Right lobe of liver (tissue), 6 donors: ENCODE measurements around the gene CDON. TPM values are rescaled to one million over a fixed set of nuclear protein-coding genes. Genes with fewer than 3 reads are reported as not detected.

Experiments used
- ATAC-seq, 4 donors: fragments of 200-7000 bp; cut with Tn5 transposase; one replicate each; pipeline ENCODE4 v1.9.1; 2020; ENCODE audit warnings: mild to moderate bottlenecking in 4 of 4, moderate library complexity in 4 of 4
- DNase-seq, 3 donors: peaks; one replicate each; pipeline ENCODE4 v3.0.0-alpha.2; 2020
- H3K27ac ChIP-seq, 3 donors: fragments of 200-600 bp; one replicate each; pipeline ENCODE4 v1.8.0; 2022
- H3K27me3 ChIP-seq, 2 donors: fragments of 200-600 bp; one replicate each; pipeline ENCODE4 v1.8.0; 2022
- H3K36me3 ChIP-seq, 4 donors: fragments of 200-600 bp; sonication (generic) in 1 of 4; one replicate each; pipeline versions ENCODE4 v1.5.1 to v1.8.0; 2017 to 2022; ENCODE audit warnings: control low read depth in 1 of 4
- H3K4me1 ChIP-seq, 4 donors: fragments of 200-600 bp; sonication (generic) in 1 of 4; one replicate each; pipeline versions ENCODE4 v1.5.1 to v1.8.0; 2017 to 2022; ENCODE audit warnings: control low read depth in 1 of 4
- H3K4me3 ChIP-seq, 3 donors: fragments of 200-600 bp; one replicate each; pipeline ENCODE4 v1.8.0; 2022
- H3K9me3 ChIP-seq, 4 donors: fragments of 200-600 bp; sonication (generic) in 1 of 4; one replicate each; pipeline versions ENCODE4 v1.5.1 to v1.8.0; 2017 to 2022; ENCODE audit warnings: control low read depth in 1 of 4
- CTCF ChIP-seq, 4 donors: fragments of 200-600 bp in 3 of 4; fragments of 450-650 bp in 1 of 4; IDR thresholded peaks; one replicate each; pipeline versions ENCODE4 v1.5.1 to v1.8.0; 2016 to 2022; ENCODE audit warnings: antibody characterized with exemption in 4 of 4, mild to moderate bottlenecking in 2 of 4
- POLR2A ChIP-seq: fragments of 450-650 bp; IDR thresholded peaks from one replicate; pipeline ENCODE4 v1.6.1; 2017; ENCODE audit warnings: antibody characterized with exemption, mild to moderate bottlenecking
- WGBS: methylation state at CpG from one replicate; pipeline ENCODE4 v1.1.6; 2018; ENCODE audit warnings: low coverage, low lambda C conversion rate; ENCODE audit not compliant: insufficient coverage; ENCODE audit errors: missing lambda C conversion rate; 5-methylcytosine and 5-hydroxymethylcytosine counted together
- intact Hi-C, 2 donors: fragments of 100-400 bp; cut with DNase I; formaldehyde crosslinking; loops; one replicate each; pipeline versions ENCODE4 v1.11.2 to v1.14.1; 2022
- total RNA-seq, 6 experiments: library from RNA; depleted of rRNA in 2 of 6; stranded (reverse); fragments of >200 nt in 2 of 6; fragmentation: NEBNext Ultra II Directional in 3 of 6; extraction: Animal tissue kit (Norgen Biotek cat#: 25700) in 3 of 6; gene quantifications; one replicate each; pipeline versions ENCODE4 v1.1.0 to v1.2.4, GENCODE V29; 2016 to 2023
- donor health status: DM: no; HTN: yes; CAD: no.
- donor health status: DM: no; HTN: no; CAD: no.
- donor health status: DM: no; HTN: no; CAD: no.
- donor health status: DM: no; HTN: yes; CAD: no.
- donor health status: DM: no; HTN: yes; CAD: no.

Gene CDON
- total RNA-seq, 6 experiments from 2014 or later: 1.8 to 4.1 (median 3.3) TPM

DNA sequence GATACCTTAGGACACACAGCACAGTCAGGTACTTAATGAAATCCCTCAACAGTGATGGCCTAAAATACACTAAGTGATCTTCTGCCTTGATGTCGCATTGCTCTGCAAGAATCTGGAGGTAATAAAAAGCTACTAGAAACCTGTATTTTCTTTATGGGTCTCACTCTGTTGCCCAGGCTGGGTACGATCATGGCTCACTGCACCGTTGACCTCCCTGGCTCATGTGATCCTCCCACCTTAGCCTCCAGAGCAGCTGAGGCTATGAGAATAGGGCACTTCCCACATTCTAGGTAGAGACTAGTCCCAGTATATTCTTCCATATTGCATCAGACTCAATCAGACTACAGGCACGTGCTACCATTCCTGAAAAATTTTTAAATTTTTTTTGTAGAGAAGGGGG is 95.2 kb downstream of the CDON start:
- WGBS: 93% methylated on average over 4 of the region's 4 CpGs
- no peak for DNase-seq
- Histone ChIP-seq H3K4me1 (peaks cover 0 to 5% (median 0%) of the 10 kb centered on the region in 4 donors), H3K27ac (no peak overlapping the region), H3K36me3 (no peaks in the 10 kb centered on the region), H3K27me3 (no peaks in the 10 kb centered on the region), H3K4me3 (no peak overlapping the region), H3K9me3 (no peaks in the 10 kb centered on the region)
- intact Hi-C loops: no loop called here
- no peak for ATAC-seq
- TF ChIP-seq POLR2A (no peak), CTCF (IDR thresholded peaks at IDR 0.05) (no peak)

DNA sequence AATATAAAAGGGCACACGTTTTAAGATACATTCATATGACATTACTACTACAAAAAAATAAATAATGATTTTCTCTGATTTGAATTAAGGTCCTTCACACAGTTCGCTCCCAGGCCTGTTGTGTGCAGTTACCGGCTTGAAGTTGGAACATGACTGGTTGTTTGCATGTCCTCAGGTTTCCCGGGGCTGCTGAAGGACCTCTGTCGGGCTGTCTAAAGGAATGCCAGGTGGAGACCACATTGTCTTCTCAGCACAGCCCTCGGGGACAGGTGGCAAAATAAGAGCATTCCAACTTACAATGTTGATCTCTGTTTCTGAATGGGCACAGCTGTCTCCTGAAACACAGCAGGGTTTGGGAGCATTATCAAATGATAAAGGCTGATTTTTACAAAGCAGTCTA is 101.9 kb downstream of the CDON start:
- no peaks in the 10 kb centered on the region for H3K9me3 ChIP-seq
- no peak overlapping the region for H3K27ac ChIP-seq
- H3K4me3 ChIP-seq: no peak overlapping the region
- ATAC-seq (no peak), DNase-seq (no peak)
- no peaks in the 10 kb centered on the region for H3K4me1 ChIP-seq
- no peaks in the 10 kb centered on the region for H3K36me3 ChIP-seq
- intact Hi-C loops: no loop called here
- WGBS: 84% methylated on average over 6 of the region's 6 CpGs
- TF ChIP-seq CTCF (IDR thresholded peaks at IDR 0.05) (no peak), POLR2A (no peak)
- H3K27me3 ChIP-seq: no peaks in the 10 kb centered on the region

- no peak for DNase-seq
- ATAC-seq: no peak
These were observed 102.7 kb downstream of the CDON start for GRCh38 chr11:125959931-125960330.

GRCh38 chr11:125959511-125959910 is 103.2 kb downstream of the CDON start:
- TF ChIP-seq POLR2A (no peak), CTCF (IDR thresholded peaks at IDR 0.05) (no peak)
- 87% methylated on average over 6 of the region's 6 CpGs for WGBS
- H3K4me1 ChIP-seq: no peaks in the 10 kb centered on the region
- no peaks in the 10 kb centered on the region for H3K36me3 ChIP-seq
- H3K27ac ChIP-seq: no peak overlapping the region
- DNase-seq (no peak), ATAC-seq (no peak)
- no peak overlapping the region for H3K4me3 ChIP-seq
- no peaks in the 10 kb centered on the region for H3K27me3 ChIP-seq
- H3K9me3 ChIP-seq: no peaks in the 10 kb centered on the region
- intact Hi-C loops: no loop called here

More at GRCh38 chr11:125959931-125960330, 102.7 kb downstream of the CDON start:
- intact Hi-C loops: no loop called here
- H3K9me3 ChIP-seq: no peaks in the 10 kb centered on the region
- WGBS: 86% methylated on average over 10 of the region's 10 CpGs
- no peaks in the 10 kb centered on the region for H3K36me3 ChIP-seq
- no peak overlapping the region for H3K27ac ChIP-seq
- H3K27me3 ChIP-seq: no peaks in the 10 kb centered on the region
- no peak overlapping the region for H3K4me3 ChIP-seq
- H3K4me1 ChIP-seq: no peaks in the 10 kb centered on the region
- TF ChIP-seq POLR2A: no peak
- TF ChIP-seq CTCF (IDR thresholded peaks at IDR 0.05): no peak

- ATAC-seq (no peak), DNase-seq (no peak)
- Histone ChIP-seq H3K27me3 (no peaks in the 10 kb centered on the region), H3K4me1 (no peaks in the 10 kb centered on the region), H3K27ac (no peak overlapping the region), H3K36me3 (no peaks in the 10 kb centered on the region), H3K4me3 (no peak overlapping the region), H3K9me3 (no peaks in the 10 kb centered on the region)
- intact Hi-C loops: no loop called here
- TF ChIP-seq POLR2A (no peak), CTCF (IDR thresholded peaks at IDR 0.05) (no peak)
- 84% methylated on average over 4 of the region's 4 CpGs for WGBS
These were observed 103.7 kb downstream of the CDON start for GRCh38 chr11:125958872-125959400.
